Stimulated activated CD4-positive, alpha-beta T cell treated with anti-CD3 and anti-CD28 coated beads, TNF-alpha, amount 100 ng/mL, for 48 hours (primary cell): Measurements from ENCODE around the gene VPS8.

Source experiments
- DNase-seq, 3 donors: peaks; one replicate each; pipeline ENCODE4 v3.0.0-alpha.2; 2020; ENCODE audit warnings: low read depth in 3 of 3

The VPS8 gene

DNA sequence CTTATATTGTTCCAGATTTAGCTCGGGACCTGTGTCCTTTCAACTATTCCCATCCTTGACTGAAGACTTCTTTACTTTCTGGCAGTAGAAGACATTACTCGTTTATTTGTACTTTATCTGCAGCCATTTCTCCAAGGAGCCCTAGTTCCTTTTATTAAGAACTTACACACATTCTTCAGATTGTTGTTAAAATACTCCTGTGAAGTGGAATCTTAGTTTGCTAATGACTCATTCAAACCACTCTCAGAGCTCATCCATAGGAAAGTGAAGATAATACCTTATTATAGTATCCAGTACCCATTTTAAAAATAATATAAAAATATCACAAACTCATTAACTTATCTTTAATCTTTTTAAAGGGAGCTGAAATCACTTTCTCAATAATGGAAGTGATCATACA lies 277.4 kb downstream of the VPS8 start:
- no peak for DNase-seq

DNA sequence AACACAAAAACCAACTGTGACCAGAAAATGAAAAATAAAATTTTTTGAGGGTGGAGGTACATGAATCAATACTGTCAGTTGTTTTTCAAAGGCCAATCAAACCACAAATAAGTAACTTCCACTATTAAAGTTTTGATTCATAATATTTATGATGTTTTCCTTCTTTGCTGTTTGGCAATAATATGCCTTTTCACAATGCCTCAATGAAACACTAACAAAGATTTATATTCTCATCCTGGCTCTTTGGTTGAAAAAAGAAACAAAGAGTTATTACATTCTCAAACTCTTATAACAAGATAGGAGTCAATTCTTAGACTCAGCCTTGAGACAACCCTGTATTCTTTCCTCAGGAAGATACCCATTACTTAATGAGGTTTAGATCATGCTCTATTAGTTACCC lies 277.8 kb downstream of the VPS8 start:
- DNase-seq = no peak

DNA sequence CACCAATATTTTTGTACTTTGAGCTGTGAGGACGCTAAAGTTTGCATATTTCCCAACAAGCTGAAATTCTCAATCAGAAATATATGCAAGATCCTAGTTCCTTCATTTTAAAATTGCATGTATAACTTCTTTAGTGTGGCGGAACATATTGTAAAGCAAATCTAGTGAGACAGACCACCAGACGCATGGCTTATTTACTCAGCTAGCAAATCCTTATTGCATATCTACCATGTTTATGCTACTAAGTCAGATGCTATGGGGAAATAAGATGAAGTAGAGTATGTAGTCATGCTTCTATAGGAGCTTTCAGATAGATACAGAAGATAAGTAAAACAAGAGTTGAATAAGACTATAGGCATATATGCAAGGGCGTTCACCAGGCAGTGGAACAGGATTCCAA lies 278.8 kb downstream of the VPS8 start:
- DNase-seq = no peak

DNA sequence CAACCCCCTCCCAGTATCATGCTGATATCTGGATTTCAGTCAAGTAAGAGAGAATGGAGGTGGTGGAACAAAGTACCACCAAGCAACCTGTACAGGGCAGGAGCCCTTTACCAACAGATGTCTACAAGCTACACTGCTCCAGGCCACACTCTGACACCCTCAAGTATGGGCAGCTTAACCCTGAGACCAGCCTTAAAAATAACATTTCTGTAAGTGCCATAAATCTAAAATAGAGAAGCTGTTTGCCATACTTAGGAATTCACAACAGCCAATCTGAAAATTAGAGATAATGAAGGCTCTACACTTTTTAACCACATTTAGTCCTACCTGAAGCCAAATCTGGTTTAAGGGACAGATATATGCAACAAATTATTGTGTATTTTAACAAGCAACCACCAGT lies 281.1 kb downstream of the VPS8 start:
- DNase-seq = no peak

DNA sequence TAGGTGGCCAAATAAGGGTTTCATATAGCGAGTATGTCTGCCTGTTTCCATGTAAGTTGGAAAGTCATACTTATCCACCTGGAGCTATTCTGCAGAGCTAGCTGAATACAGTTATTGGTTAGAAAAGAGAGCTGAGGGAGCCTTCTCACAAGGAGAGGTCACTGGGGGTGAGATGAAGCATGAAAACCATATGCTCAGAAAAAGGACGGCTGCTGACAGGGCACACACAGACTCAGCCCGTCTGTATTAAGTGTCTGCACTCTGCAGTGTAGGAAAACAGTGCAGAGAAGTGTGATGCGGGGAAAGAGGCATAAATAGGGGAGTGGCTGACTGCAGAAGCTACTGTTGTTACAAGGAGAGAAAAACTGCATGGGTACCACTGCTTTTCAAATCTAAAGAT lies 282.7 kb downstream of the VPS8 start:
- DNase-seq = no peak
